HL-60 (cell line): Measurements from ENCODE around the gene LEMD2.

Experiments used
- CTCF ChIP-seq: IDR thresholded peaks from one replicate; pipeline ENCODE4 v1.5.1; 2011; ENCODE audit warnings: low read length, control low read depth, inconsistent platforms; ENCODE audit not compliant: insufficient read depth
- POLR2AphosphoS5 ChIP-seq: IDR thresholded peaks from 2 replicates; pipeline ENCODE4 v1.6.1; 2012; ENCODE audit warnings: low read depth
- SPI1 ChIP-seq: IDR thresholded peaks from 2 replicates; pipeline ENCODE4 v1.6.1; 2012; ENCODE audit warnings: low read depth, mild to moderate bottlenecking, borderline replicate concordance

GRCh38 chr6:33762713-33763112 lies 26.2 kb downstream of the LEMD2 start:
- TF ChIP-seq SPI1 (no peak), POLR2AphosphoS5 (no peak), CTCF (no peak)
